GM21390 (cell line): ENCODE results near the gene CCDC141.
"Not testable (repeated sequence)": the region's sequence is repeated elsewhere in the genome, so short reads cannot be mapped to it uniquely, and the experiment has no call there.

ENCODE experiments used
- ATAC-seq: cut with Tn5 transposase; IDR thresholded peaks from one replicate; pipeline ENCODE4 v1.9.1; 2021; ENCODE audit not compliant: unreplicated experiment

CCDC141 gene

GRCh38 chr2:179045602-179046001 is 4.3 kb downstream of the CCDC141 start:
- not testable (repeated sequence) for ATAC-seq

GRCh38 chr2:179044500-179044899 is 5.4 kb downstream of the CCDC141 start:
- no peak for ATAC-seq

DNA sequence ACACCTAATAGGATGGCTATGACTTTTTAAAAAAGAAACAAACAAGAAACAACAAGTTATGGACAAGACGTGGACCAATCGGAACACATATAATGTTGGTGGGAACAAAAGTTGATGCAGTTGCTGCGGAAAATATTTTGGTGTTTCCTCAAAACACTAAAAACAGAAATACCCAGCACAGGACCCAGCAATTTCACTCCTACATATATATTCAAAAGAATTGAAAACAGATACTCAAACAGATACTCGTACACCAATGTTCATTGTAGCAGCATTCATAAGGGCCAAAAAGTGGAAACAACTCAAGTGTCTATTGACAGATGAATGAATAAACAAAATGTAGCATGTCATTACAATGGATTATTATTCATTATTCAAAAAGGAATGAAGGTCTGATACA is 12.1 kb downstream of the CCDC141 start:
- ATAC-seq = peak; percentile 66

- no peak for ATAC-seq
These were observed 13.5 kb downstream of the CCDC141 start for GRCh38 chr2:179036353-179036905.

DNA sequence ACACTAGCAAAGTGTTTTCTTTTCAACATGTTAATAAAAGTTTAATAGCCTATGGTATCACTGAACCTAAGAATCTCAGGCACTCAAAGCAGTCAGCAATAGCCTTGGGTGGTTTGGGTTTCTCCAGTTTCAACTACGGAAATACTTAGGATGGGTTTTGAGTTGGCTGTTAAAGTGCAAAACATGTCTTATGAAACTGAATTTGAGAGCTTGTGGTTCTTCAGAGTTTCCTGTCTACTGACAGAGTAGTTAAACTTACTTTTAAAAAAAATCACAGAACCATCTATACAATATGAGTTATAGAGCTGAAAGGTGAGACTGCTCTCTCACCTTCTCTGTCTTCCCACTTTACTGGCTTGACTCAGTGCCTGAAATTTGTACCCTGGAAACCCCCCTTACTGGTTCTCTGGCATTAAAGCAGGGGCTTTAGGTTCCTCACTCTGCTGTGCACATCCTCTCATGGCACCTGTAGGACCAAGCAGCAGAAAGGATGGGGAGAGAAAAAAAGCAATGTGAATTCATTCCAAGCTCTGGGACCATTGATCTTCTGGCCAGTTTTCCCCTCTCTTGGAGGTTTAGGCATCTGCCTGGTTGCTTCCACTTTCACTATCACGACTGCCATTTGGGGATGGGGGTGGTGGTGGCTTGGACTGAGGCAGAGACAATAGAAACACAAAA is 18.1 kb downstream of the CCDC141 start:
- peak; percentile 95 for ATAC-seq

- no peak for ATAC-seq
These were observed 25.5 kb downstream of the CCDC141 start for GRCh38 chr2:179024445-179024844.

GRCh38 chr2:179022685-179023084 is 27.3 kb downstream of the CCDC141 start:
- ATAC-seq = no peak

DNA sequence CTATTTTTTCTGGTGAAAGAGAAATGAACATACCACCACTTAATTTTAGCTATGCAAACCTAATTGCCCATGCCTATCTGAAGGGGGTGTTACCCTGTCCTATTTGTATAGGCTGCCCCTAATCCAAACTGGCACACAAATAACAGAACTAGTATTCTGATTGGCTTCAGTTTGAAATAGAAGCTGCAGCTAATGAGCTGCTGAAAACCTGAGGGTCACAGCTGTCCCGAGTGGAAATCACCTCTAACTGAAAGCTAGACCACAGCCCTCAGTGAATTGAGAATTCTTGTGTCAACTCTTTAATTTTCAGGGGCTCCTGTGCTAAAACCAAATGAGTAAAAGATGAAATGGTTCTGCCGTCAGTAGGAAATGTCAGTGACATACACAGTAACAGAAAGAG is 28.7 kb downstream of the CCDC141 start:
- ATAC-seq = peak; percentile 68

DNA sequence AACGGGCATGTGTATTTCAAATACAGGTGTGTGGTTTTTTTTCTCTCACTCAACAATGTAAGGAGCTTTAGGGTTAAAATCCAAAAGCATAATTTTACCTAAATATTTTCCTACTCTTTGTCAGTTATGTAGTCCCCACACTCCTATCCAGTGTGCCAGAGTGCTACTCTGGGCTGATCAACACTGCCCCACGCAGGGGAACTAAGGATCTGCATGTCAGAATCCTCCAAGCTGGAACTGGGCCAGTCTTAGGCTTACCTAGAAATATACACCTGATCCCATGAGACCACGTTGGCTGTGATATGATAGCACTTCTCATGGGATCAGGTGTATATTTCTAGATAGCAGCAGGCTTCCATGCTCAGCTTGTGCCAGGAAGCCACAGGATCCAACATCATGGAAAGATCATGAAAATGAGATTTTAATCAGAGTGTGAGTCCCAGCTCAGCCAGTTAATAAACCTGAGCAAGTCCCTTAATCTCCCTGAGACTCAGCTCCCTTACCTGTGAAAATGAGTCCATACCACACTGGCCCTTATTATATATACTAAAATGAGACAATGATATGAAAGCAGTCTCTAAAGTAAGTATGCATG is 29.7 kb downstream of the CCDC141 start:
- ATAC-seq = peak; percentile 56

GRCh38 chr2:179019260-179019659 is 30.7 kb downstream of the CCDC141 start:
- no peak for ATAC-seq

GRCh38 chr2:179017773-179018357 is 32.1 kb downstream of the CCDC141 start:
- no peak for ATAC-seq

DNA sequence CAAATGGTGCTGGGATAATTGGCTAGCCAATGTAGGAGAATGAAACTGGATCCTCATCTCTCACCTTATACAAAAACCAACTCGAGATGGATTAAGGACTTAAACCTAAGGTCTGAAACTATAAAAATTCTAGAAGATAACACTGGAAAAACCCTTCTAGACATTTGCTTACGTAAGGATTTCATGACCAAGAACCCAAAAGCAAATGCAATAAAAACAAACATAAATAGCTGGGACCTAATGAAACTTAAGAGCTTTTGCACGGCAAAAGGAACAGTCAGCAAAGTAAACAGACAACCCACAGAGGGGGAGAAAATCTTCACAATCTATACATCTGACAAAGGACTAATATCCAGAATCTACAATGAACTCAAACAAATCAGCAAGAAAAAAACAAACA is 35.7 kb downstream of the CCDC141 start:
- not testable (repeated sequence) for ATAC-seq

GRCh38 chr2:179005976-179006375 is 44.0 kb downstream of the CCDC141 start:
- ATAC-seq = no peak

DNA sequence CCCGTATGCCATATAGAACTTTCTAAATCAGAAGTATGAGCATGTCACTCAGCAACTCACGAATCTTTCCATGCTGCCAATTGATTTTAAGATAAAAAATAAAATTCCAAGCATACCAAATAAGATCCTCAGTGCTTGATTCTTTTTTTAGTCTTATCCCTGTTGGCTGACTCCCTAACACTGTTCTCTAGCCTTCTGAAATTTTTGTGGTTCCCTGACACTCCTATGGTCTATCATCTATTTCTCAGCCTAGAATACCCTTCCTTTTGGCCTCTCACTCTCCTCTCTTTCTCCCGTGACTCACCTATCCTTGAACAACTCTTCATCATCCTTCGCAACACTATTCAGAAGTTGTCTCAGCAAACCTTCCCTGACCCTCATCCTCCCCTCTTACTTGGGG is 50.5 kb downstream of the CCDC141 start:
- no peak for ATAC-seq

DNA sequence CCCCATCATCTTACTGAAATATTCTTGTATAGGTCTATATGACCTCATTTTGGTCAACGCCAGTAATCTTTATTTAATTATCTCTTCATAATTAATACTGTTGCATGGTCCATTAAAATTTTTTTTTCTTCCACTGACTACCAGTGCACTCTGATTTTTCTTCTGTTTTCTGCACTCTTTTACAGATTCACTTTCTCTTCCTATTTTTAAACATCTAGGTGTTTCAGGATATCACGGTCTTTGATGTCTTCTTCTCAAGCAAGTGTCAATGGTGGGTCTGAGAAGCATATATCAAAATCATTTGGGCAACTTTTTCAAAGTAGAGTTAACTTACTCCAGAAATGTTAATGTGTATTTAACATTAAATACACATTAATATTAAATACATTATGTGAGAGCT is 51.4 kb downstream of the CCDC141 start:
- peak; percentile 61 for ATAC-seq

DNA sequence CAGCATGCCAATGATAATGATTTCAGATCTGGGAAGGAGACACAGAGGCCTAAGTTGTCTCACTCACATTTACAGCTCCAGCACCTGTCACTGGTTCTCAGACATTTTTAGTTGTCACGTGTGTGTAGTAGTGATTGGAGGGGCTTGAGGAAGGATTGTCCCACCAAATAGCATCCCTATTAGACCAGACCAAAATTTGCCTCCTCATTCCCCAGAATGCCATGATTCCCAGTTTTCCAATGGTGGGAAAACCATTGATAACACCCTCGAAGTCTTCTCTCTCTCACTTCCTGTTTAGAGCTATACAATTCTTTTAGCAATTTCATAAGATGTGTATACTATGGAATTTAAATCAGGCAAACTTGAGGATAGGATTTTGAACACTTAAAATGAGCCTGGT is 52.5 kb downstream of the CCDC141 start:
- no peak for ATAC-seq

DNA sequence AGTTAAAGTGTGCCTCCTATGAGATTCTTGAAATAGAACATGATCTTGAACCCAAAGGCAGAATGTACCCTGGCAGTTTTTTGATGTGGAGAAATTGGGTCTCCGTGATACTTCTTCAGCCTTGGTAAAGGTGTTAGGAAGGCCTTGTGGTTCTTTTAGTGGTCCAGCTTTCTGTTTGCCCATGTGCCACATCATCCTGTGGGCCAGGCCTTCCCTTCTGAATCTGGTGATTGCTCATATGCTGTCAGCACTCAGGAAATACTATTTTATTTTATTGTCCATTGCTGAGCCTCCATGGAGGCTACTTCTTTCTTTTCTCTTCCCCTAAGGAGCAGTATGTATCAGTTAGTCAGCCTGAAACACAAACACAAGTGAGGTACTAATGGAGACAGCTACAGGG is 52.9 kb downstream of the CCDC141 start:
- ATAC-seq = no peak

GRCh38 chr2:178994264-178994663 is 55.7 kb downstream of the CCDC141 start:
- ATAC-seq = no peak

GRCh38 chr2:178993788-178994187 is 56.1 kb downstream of the CCDC141 start:
- ATAC-seq = no peak

GRCh38 chr2:178992719-178993118 is 57.2 kb downstream of the CCDC141 start:
- ATAC-seq = not testable (repeated sequence)

DNA sequence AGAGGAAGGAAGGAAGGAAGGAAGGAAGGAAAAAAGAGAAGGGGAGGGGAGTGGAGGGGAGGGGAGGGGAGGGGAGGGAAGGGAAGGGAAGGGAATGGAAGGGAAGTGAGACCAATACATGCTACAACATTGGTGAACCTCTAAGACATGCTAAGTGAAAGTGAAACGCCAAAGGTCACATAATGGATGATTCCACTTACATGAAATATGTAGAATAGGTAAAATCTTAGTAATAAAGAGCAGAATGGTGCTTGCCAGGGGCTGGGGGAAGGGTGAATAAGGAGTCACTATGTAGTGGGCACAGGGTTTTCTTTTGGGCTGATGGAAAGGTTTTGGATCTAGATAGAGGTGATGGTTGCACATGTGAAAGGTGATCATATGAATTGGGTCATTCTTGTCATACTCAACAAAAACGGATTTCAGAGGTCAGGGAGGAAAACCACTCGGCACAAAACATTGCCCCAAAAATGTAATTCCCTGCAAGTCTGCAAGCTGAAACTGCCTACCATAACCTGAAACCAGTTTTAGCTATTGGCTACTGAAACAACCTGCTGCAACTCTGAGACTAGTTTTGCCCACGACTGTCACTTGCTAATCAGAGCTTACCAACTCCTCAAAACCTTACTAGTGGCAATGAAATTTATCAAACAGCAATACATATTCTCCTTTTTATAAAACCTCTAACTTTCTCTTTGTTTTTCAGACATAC is 59.2 kb downstream of the CCDC141 start:
- ATAC-seq = peak; percentile 86

DNA sequence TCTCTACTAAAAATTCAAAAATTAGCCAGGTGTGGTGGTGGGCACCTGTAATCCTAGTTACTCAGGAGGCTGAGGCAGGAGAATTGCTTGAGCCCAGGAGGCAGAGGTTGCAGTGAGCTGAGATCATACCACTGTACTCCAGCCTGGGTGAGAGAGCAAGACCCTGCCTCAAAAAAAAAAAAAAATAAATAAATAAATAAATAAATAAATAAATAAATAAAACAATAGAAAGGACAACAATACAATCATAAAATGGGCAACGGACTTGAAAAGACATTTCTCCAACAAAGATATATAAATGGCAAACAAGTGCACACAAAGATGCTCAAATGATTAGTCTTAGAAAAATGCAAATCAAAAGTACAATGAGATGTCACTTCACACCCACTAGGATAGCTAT is 60.5 kb downstream of the CCDC141 start:
- not testable (repeated sequence) for ATAC-seq
